WTC11 (cell line): ENCODE data around the gene SLC1A7. TPM values are rescaled to one million over a fixed set of nuclear protein-coding genes. Genes with fewer than 3 reads are reported as not detected.

ENCODE experiments used
- ATAC-seq: fragments of 200-7000 bp; cut with Tn5 transposase; 2 replicates; pipeline ENCODE4 v1.10.0; 2021; ENCODE audit warnings: mild to moderate bottlenecking, moderate library complexity
- CTCF ChIA-PET: fragments of 300-600 bp; sonication (Branson Sonifier 250); formaldehyde crosslinking; loops from one replicate; lab custom pipeline; 2021; ENCODE audit warnings: antibody characterized with exemption; lab: Charles Lee
- POLR2A ChIA-PET: fragments of 350-600 bp; sonication (Branson Sonifier 250); formaldehyde crosslinking; loops from one replicate; lab custom pipeline; 2021; ENCODE audit warnings: antibody characterized with exemption; lab: Charles Lee
- DNase-seq: peaks from one replicate; pipeline ENCODE4 v3.0.0; 2021; ENCODE audit warnings: low spot score
- H3K27ac Mint-ChIP-seq: 2 replicates; pipeline ENCODE4 v1.8.0; 2021; ENCODE audit warnings: mixed read lengths
- H3K27me3 Mint-ChIP-seq: 2 replicates; pipeline ENCODE4 v1.8.0; 2021; ENCODE audit warnings: low read depth, mild to moderate bottlenecking, moderate library complexity, mixed read lengths
- H3K36me3 Mint-ChIP-seq: 2 replicates; pipeline ENCODE4 v1.8.0; 2021; ENCODE audit warnings: mixed read lengths
- H3K4me1 Mint-ChIP-seq: 2 replicates; pipeline ENCODE4 v1.8.0; 2022; ENCODE audit warnings: mixed read lengths
- H3K4me3 Mint-ChIP-seq: 2 replicates; pipeline ENCODE4 v1.8.0; 2021; ENCODE audit warnings: mild to moderate bottlenecking, moderate library complexity, mixed read lengths
- H3K9me3 Mint-ChIP-seq: 2 replicates; pipeline ENCODE4 v1.8.0; 2021; ENCODE audit warnings: mixed read lengths
- CREM ChIP-seq: sonication (generic); formaldehyde crosslinking; IDR thresholded peaks from 2 replicates; pipeline ENCODE4 v1.8.1; 2022; ENCODE audit warnings: mild to moderate bottlenecking, missing genetic modification reagents, moderate library complexity
- ESRRA ChIP-seq: sonication (generic); formaldehyde crosslinking; IDR thresholded peaks from 2 replicates; pipeline ENCODE4 v1.8.1; 2022; ENCODE audit warnings: mild to moderate bottlenecking, missing genetic modification reagents, borderline replicate concordance
- GTF2I ChIP-seq: fragments of 250-450 bp; sonication (Bioruptor Pico); conservative IDR thresholded peaks from 2 replicates; pipeline ENCODE4 v1.4.0; 2021; ENCODE audit warnings: mild to moderate bottlenecking
- IRF2 ChIP-seq: sonication (generic); formaldehyde crosslinking; IDR thresholded peaks from 2 replicates; pipeline ENCODE4 v1.8.0; 2022; ENCODE audit warnings: low read depth, missing genetic modification reagents, borderline replicate concordance
- JAZF1 ChIP-seq: fragments of 250-450 bp; sonication (Bioruptor Pico); IDR thresholded peaks from 2 replicates; pipeline ENCODE4 v1.9.0; 2021; ENCODE audit warnings: moderate library complexity, mild to moderate bottlenecking, inconsistent platforms
- RELA ChIP-seq: sonication (generic); formaldehyde crosslinking; IDR thresholded peaks from 2 replicates; pipeline ENCODE4 v1.8.1; 2022; ENCODE audit warnings: missing genetic modification reagents, mild to moderate bottlenecking, borderline replicate concordance
- SOX15 ChIP-seq: fragments of 250-450 bp; sonication (Bioruptor Pico); IDR thresholded peaks from 2 replicates; pipeline ENCODE4 v1.9.0; 2021; ENCODE audit warnings: mild to moderate bottlenecking
- ZNF416 ChIP-seq: fragments of 250-450 bp; sonication (Bioruptor Pico); IDR thresholded peaks from 2 replicates; pipeline ENCODE4 v1.9.0; 2021; ENCODE audit warnings: mild to moderate bottlenecking, inconsistent platforms
- total RNA-seq: library from RNA; stranded (reverse); gene quantifications from 3 replicates; pipeline ENCODE4 v1.2.3, GENCODE V29; 2021
- TF ChIP-seq, protein P1 (sequence below): sonication (generic); formaldehyde crosslinking; IDR thresholded peaks from 2 replicates; pipeline ENCODE4 v1.8.1; 2023; ENCODE audit warnings: mild to moderate bottlenecking, missing genetic modification reagents
- TF ChIP-seq, protein P2 (sequence below): fragments of 250-450 bp; sonication (Bioruptor Pico); IDR thresholded peaks from 2 replicates; pipeline ENCODE4 v1.9.0; 2021; ENCODE audit warnings: mild to moderate bottlenecking
- TF ChIP-seq, protein P3 (sequence below): sonication (generic); formaldehyde crosslinking; IDR thresholded peaks from 2 replicates; pipeline ENCODE4 v1.8.1; 2022; ENCODE audit warnings: mild to moderate bottlenecking, moderate library complexity, missing genetic modification reagents
- TF ChIP-seq, protein P4 (sequence below): sonication (generic); formaldehyde crosslinking; IDR thresholded peaks from 2 replicates; pipeline ENCODE4 v1.8.1; 2023; ENCODE audit warnings: mild to moderate bottlenecking, moderate library complexity, missing genetic modification reagents
- TF ChIP-seq, protein P5 (sequence below): sonication (generic); formaldehyde crosslinking; IDR thresholded peaks from 2 replicates; pipeline ENCODE4 v1.8.0; 2023; ENCODE audit warnings: missing genetic modification reagents
- TF ChIP-seq, protein P6 (sequence below): fragments of 250-450 bp; sonication (Bioruptor Pico); IDR thresholded peaks from 2 replicates; pipeline ENCODE4 v1.9.0; 2021; ENCODE audit warnings: moderate library complexity, mild to moderate bottlenecking, inconsistent platforms, borderline replicate concordance

SLC1A7 gene
- total RNA-seq, 1 experiment from 2014 or later: not detected

DNA sequence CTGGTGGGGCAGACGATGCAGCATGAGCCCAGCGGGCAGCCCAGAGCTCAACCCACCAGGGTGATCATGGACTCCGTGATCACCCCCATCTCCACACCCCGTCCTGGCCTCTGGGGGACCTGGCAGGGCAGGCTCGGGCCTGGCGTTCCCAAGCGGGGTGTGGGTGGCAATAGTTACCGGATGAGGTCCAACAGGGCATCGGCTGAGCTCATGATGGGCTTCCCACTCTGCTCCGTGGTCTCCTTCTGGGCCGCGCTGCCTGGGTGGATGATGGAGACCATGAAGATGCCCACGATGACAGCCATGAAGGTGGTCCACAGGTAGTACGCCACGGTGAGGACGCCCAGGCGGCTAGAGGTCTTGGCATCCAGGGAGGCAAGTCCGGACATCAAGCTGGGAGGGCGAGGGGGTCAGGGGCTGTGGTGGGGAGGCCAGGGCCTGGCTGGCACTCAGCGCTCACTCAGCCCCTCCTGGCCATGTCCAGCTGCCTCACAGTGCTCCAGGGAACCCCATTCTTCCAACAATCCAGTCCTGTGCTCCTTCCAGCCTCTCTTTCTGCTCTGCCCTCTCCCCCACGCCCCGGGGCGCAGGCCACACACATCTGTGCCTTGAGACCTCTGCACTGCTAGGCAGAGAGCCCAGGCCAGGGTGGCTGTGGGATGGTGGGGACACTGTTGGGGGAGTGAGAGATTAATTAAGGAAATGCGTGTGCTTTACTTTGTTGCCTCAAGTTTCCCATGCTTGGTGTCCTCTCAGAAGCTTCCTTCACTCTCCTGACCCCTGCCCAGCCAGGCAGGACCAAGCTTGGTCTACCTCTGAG lies 27.6 kb downstream of the SLC1A7 start (continued):
- TF ChIP-seq CREM (no peak), IRF2 (CRISPR knock-in tag) (no peak), ESRRA (no peak), ZNF416 (CRISPR knock-in tag) (no peak)
- TF ChIP-seq, protein P1, sequence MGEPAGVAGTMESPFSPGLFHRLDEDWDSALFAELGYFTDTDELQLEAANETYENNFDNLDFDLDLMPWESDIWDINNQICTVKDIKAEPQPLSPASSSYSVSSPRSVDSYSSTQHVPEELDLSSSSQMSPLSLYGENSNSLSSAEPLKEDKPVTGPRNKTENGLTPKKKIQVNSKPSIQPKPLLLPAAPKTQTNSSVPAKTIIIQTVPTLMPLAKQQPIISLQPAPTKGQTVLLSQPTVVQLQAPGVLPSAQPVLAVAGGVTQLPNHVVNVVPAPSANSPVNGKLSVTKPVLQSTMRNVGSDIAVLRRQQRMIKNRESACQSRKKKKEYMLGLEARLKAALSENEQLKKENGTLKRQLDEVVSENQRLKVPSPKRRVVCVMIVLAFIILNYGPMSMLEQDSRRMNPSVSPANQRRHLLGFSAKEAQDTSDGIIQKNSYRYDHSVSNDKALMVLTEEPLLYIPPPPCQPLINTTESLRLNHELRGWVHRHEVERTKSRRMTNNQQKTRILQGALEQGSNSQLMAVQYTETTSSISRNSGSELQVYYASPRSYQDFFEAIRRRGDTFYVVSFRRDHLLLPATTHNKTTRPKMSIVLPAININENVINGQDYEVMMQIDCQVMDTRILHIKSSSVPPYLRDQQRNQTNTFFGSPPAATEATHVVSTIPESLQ (CRISPR knock-in tag): no peak
- TF ChIP-seq, protein P2, sequence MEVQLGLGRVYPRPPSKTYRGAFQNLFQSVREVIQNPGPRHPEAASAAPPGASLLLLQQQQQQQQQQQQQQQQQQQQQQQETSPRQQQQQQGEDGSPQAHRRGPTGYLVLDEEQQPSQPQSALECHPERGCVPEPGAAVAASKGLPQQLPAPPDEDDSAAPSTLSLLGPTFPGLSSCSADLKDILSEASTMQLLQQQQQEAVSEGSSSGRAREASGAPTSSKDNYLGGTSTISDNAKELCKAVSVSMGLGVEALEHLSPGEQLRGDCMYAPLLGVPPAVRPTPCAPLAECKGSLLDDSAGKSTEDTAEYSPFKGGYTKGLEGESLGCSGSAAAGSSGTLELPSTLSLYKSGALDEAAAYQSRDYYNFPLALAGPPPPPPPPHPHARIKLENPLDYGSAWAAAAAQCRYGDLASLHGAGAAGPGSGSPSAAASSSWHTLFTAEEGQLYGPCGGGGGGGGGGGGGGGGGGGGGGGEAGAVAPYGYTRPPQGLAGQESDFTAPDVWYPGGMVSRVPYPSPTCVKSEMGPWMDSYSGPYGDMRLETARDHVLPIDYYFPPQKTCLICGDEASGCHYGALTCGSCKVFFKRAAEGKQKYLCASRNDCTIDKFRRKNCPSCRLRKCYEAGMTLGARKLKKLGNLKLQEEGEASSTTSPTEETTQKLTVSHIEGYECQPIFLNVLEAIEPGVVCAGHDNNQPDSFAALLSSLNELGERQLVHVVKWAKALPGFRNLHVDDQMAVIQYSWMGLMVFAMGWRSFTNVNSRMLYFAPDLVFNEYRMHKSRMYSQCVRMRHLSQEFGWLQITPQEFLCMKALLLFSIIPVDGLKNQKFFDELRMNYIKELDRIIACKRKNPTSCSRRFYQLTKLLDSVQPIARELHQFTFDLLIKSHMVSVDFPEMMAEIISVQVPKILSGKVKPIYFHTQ: no peak
- TF ChIP-seq, protein P3, sequence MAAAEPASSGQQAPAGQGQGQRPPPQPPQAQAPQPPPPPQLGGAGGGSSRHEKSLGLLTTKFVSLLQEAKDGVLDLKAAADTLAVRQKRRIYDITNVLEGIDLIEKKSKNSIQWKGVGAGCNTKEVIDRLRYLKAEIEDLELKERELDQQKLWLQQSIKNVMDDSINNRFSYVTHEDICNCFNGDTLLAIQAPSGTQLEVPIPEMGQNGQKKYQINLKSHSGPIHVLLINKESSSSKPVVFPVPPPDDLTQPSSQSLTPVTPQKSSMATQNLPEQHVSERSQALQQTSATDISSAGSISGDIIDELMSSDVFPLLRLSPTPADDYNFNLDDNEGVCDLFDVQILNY: no peak
- TF ChIP-seq, protein P4, sequence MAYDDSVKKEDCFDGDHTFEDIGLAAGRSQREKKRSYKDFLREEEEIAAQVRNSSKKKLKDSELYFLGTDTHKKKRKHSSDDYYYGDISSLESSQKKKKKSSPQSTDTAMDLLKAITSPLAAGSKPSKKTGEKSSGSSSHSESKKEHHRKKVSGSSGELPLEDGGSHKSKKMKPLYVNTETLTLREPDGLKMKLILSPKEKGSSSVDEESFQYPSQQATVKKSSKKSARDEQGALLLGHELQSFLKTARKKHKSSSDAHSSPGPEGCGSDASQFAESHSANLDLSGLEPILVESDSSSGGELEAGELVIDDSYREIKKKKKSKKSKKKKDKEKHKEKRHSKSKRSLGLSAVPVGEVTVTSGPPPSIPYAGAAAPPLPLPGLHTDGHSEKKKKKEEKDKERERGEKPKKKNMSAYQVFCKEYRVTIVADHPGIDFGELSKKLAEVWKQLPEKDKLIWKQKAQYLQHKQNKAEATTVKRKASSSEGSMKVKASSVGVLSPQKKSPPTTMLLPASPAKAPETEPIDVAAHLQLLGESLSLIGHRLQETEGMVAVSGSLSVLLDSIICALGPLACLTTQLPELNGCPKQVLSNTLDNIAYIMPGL (CRISPR knock-in tag): no peak
- TF ChIP-seq, protein P5, sequence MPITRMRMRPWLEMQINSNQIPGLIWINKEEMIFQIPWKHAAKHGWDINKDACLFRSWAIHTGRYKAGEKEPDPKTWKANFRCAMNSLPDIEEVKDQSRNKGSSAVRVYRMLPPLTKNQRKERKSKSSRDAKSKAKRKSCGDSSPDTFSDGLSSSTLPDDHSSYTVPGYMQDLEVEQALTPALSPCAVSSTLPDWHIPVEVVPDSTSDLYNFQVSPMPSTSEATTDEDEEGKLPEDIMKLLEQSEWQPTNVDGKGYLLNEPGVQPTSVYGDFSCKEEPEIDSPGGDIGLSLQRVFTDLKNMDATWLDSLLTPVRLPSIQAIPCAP (CRISPR knock-in tag): no peak

DNA sequence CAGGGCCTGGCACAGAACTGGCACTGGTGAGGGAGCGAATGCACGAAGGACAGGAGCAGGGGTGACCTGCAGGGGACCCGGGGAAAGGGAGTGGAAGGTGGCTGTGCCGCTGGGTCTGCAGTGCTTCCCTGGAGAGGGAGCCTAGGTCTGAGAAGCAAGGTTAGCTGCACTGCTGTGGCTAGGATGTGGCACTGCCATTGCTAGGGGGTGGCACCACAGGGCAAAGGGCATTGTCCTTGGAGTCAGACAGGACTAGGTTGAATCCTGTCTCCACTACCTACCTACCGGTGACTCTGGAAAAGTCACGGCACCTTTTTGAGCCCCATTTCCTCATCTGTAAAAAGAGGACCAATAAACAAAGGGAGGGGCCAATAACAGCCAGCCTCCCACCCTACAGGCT lies 28.3 kb downstream of the SLC1A7 start:
- TF ChIP-seq GTF2I (no peak), JAZF1 (no peak), RELA (CRISPR knock-in tag) (no peak), SOX15 (CRISPR knock-in tag) (no peak)
- TF ChIP-seq, protein P6, sequence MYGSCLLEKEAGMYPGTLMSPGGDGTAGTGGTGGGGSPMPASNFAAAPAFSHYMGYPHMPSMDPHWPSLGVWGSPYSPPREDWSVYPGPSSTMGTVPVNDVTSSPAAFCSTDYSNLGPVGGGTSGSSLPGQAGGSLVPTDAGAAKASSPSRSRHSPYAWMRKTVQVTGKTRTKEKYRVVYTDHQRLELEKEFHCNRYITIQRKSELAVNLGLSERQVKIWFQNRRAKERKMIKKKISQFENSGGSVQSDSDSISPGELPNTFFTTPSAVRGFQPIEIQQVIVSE: no peak
- TF ChIP-seq, all 79 proteins: peak for 0
- Mint-ChIP-seq H3K4me1 (peaks cover 25% of the 10 kb centered on the region), H3K27ac (no peak overlapping the region), H3K4me3 (no peak overlapping the region), H3K27me3 (no peaks in the 10 kb centered on the region; the same call in 1 of the 2 replicates), H3K36me3 (no peaks in the 10 kb centered on the region), H3K9me3 (peaks cover 9% of the 10 kb centered on the region)
- DNase-seq (no peak), ATAC-seq (no peak)
- ChIA-PET POLR2A (no interaction called here), CTCF (interaction anchor here (1.0 kb wide), 1 partner anchor 68 kb away, joined by 5 read pairs; no protein-coding TSS in a partner anchor)
